Keratinocyte (primary cell): Measurements from ENCODE around the gene SDK1.

Experiments used
- EZH2 ChIP-seq: IDR thresholded peaks from one replicate; pipeline ENCODE4 v1.6.1; 2012; ENCODE audit warnings: inconsistent platforms, mild to moderate bottlenecking, low read length, moderate library complexity
- TF ChIP-seq, protein P1 (sequence below), 3 experiments: IDR thresholded peaks in 1 of 3; conservative IDR thresholded peaks in 1 of 3; optimal IDR thresholded peaks in 1 of 3; 2 replicates in 2 of 3; 3 replicates in 1 of 3; pipeline versions ENCODE3 to v1.5.1; 2011; ENCODE audit warnings: low read length in 3 of 3, mild to moderate bottlenecking in 3 of 3, moderate library complexity in 2 of 3, control low read depth in 1 of 3, inconsistent platforms in 1 of 3; ENCODE audit not compliant: insufficient read depth in 2 of 3; ENCODE audit errors: extremely low read depth in 1 of 3

DNA sequence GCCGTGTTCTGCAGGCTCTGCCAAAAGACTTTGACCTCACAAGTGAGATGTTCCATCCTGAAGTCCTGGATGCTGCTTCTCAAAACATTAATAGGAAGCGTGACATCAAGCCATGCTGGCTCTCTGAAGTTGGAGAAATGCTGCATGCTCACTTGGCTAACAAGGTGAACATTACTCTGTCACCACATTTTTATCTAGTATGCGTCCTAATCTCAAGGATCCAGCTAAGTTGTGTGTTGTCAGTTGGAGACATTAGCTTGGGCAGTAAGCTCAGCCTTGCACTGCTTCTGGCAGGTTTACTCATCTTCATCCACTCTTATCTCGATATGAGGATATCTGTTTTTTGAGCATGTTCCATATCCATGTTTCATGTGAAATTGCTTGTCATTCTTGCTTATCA, 165.2 kb downstream of the SDK1 start:
- TF ChIP-seq, protein P1, sequence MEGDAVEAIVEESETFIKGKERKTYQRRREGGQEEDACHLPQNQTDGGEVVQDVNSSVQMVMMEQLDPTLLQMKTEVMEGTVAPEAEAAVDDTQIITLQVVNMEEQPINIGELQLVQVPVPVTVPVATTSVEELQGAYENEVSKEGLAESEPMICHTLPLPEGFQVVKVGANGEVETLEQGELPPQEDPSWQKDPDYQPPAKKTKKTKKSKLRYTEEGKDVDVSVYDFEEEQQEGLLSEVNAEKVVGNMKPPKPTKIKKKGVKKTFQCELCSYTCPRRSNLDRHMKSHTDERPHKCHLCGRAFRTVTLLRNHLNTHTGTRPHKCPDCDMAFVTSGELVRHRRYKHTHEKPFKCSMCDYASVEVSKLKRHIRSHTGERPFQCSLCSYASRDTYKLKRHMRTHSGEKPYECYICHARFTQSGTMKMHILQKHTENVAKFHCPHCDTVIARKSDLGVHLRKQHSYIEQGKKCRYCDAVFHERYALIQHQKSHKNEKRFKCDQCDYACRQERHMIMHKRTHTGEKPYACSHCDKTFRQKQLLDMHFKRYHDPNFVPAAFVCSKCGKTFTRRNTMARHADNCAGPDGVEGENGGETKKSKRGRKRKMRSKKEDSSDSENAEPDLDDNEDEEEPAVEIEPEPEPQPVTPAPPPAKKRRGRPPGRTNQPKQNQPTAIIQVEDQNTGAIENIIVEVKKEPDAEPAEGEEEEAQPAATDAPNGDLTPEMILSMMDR (optimal IDR thresholded peaks at IDR 0.05 in 1 of 3, IDR thresholded peaks at IDR 0.05 in 1 of 3, conservative IDR thresholded peaks at IDR 0.05 in 1 of 3; ENCODE audit: extremely low read depth in 1 of 3, insufficient read depth in 2 of 3, low read length in 3 of 3), result no peak
- TF ChIP-seq EZH2, result no peak
